B cell (primary cell): ENCODE data around the gene PPP2R1A. TPM values are rescaled to one million over a fixed set of nuclear protein-coding genes. Genes with fewer than 3 reads are reported as not detected.
A peak's percentile ranks its signal among the peaks of the same experiment; 100 is the strongest.

Source experiments
- ATAC-seq: fragments of 200-7000 bp; cut with Tn5 transposase; one replicate; pipeline ENCODE4 v1.10.0; 2021; ENCODE audit warnings: low read depth, mild to moderate bottlenecking, moderate number of reproducible peaks, moderate library complexity
- CTCF ChIA-PET: fragments of 350-600 bp; sonication (Branson Sonifier 250); formaldehyde crosslinking; loops from one replicate; lab custom pipeline; 2021; ENCODE audit warnings: antibody characterized with exemption, inconsistent platforms; lab: Charles Lee
- POLR2A ChIA-PET: fragments of 350-600 bp; sonication (Branson Sonifier 250); formaldehyde crosslinking; loops from one replicate; lab custom pipeline; 2021; ENCODE audit warnings: antibody characterized with exemption; lab: Charles Lee
- DNase-seq: peaks from one replicate; pipeline ENCODE4 v3.0.0; 2013
- H2AFZ ChIP-seq: 2 replicates; pipeline ENCODE4 v1.6.1; 2012; ENCODE audit warnings: mild to moderate bottlenecking, low read depth, low read length; ENCODE audit not compliant: insufficient read depth, poor library complexity, severe bottlenecking
- H3K27ac ChIP-seq, 2 donors: 1 replicate in 1 of 2; 2 replicates in 1 of 2; pipeline ENCODE4 v1.5.1; 2012 to 2013; ENCODE audit warnings: low read length in 2 of 2, mild to moderate bottlenecking in 2 of 2, moderate library complexity in 1 of 2
- H3K27me3 ChIP-seq, 4 experiments: fragments of 200-600 bp in 1 of 4; sonication (generic) in 1 of 4; replicated peaks in 1 of 4; 1 replicate in 2 of 4; 2 replicates in 2 of 4; pipeline versions ENCODE4 v1.6.1 to v1.7.0; 2013 to 2016; ENCODE audit warnings: low read length in 3 of 4, mild to moderate bottlenecking in 2 of 4, mixed read lengths in 1 of 4, moderate library complexity in 1 of 4; ENCODE audit not compliant: insufficient read depth in 4 of 4, control insufficient read depth in 3 of 4; ENCODE audit errors: control extremely low read depth in 1 of 4
- H3K36me3 ChIP-seq, 2 experiments: replicated peaks in 1 of 2; 1 replicate in 1 of 2; 2 replicates in 1 of 2; pipeline versions ENCODE4 v1.6.1 to v1.7.1; 2013; ENCODE audit warnings: low read length in 1 of 2; ENCODE audit not compliant: insufficient read depth in 2 of 2, control insufficient read depth in 1 of 2; ENCODE audit errors: control extremely low read depth in 1 of 2, extremely low read depth in 1 of 2
- H3K4me1 ChIP-seq, 2 donors: fragments of 200-600 bp in 1 of 2; sonication (generic) in 1 of 2; 1 replicate in 1 of 2; 2 replicates in 1 of 2; pipeline versions ENCODE4 v1.5.1 to v1.6.1; 2013 to 2017; ENCODE audit warnings: low read length in 2 of 2; ENCODE audit not compliant: control insufficient read depth in 2 of 2, insufficient read depth in 2 of 2
- H3K4me2 ChIP-seq: replicated peaks from 2 replicates; pipeline ENCODE3; 2012; ENCODE audit warnings: mild to moderate bottlenecking, low read depth, low read length; ENCODE audit not compliant: poor library complexity, severe bottlenecking
- H3K4me3 ChIP-seq, 5 experiments: fragments of 200-600 bp in 1 of 5; sonication (generic) in 1 of 5; 1 replicate in 3 of 5; 2 replicates in 2 of 5; pipeline versions ENCODE4 v1.5.1 to v1.7.0; 2011 to 2016; ENCODE audit warnings: low read length in 4 of 5, mild to moderate bottlenecking in 4 of 5, low read depth in 2 of 5, control low read depth in 1 of 5, moderate library complexity in 1 of 5; ENCODE audit not compliant: insufficient read depth in 1 of 5; ENCODE audit errors: control extremely low read depth in 1 of 5, extremely low read depth in 1 of 5
- H3K79me2 ChIP-seq: fragments of 200-600 bp; sonication (generic); one replicate; pipeline ENCODE4 v1.6.0; 2016; ENCODE audit warnings: low read length; ENCODE audit not compliant: control insufficient read depth, insufficient read depth
- H3K9ac ChIP-seq: fragments of 200-600 bp; sonication (generic); 2 replicates; pipeline ENCODE4 v1.6.1; 2017; ENCODE audit warnings: mild to moderate bottlenecking, low read length, moderate library complexity
- H3K9me3 ChIP-seq, 3 donors: one replicate each; pipeline versions ENCODE4 v1.6.1 to v1.7.1; 2013; ENCODE audit warnings: low read length in 2 of 3; ENCODE audit not compliant: control insufficient read depth in 2 of 3, insufficient read depth in 1 of 3; ENCODE audit errors: control extremely low read depth in 1 of 3
- H4K20me1 ChIP-seq: 2 replicates; pipeline ENCODE4 v1.6.0; 2012; ENCODE audit warnings: mild to moderate bottlenecking, low read length; ENCODE audit not compliant: insufficient read depth, control insufficient read depth, poor library complexity, severe bottlenecking
- H3K27ac Mint-ChIP-seq: one replicate; pipeline ENCODE4 v1.8.0; 2021; ENCODE audit warnings: mixed read lengths
- H3K27me3 Mint-ChIP-seq: one replicate; pipeline ENCODE4 v1.8.0; 2021; ENCODE audit warnings: mixed read lengths
- H3K4me1 Mint-ChIP-seq: one replicate; pipeline ENCODE4 v1.8.0; 2021; ENCODE audit warnings: mixed read lengths
- H3K4me3 Mint-ChIP-seq: one replicate; pipeline ENCODE4 v1.8.0; 2021; ENCODE audit warnings: mixed read lengths
- H3K9me3 Mint-ChIP-seq: one replicate; pipeline ENCODE4 v1.8.0; 2022; ENCODE audit warnings: mixed read lengths; ENCODE audit not compliant: insufficient read depth
- EZH2 ChIP-seq: IDR thresholded peaks from 2 replicates; pipeline ENCODE4 v1.6.1; 2012; ENCODE audit warnings: borderline replicate concordance, low read depth, mild to moderate bottlenecking, moderate library complexity, low read length; ENCODE audit not compliant: insufficient read depth, poor library complexity, severe bottlenecking
- WGBS: methylation state at CpG from one replicate; pipeline ENCODE4 v1.1.5; 2013; ENCODE audit warnings: missing lambda C conversion rate; ENCODE audit not compliant: insufficient coverage; 5-methylcytosine and 5-hydroxymethylcytosine counted together
- intact Hi-C: fragments of 100-400 bp; cut with micrococcal nuclease; formaldehyde crosslinking; loops from one replicate; pipeline ENCODE4 v1.10.0; 2022
- polyA plus RNA-seq: library from polyadenylated mRNA; depleted of rRNA; stranded (reverse); fragments of >200 nt; gene quantifications from 2 replicates; pipeline ENCODE4 v1.2.3, GENCODE V29; 2012
- total RNA-seq, 2 donors: library from RNA; stranded (reverse); fragments of 120-200 nt in 1 of 2; gene quantifications; 1 replicate in 1 of 2; 2 replicates in 1 of 2; pipeline versions ENCODE4 v1.2.3 to v1.2.4, GENCODE V29; 2013 to 2022
- TF ChIP-seq, protein P1 (sequence below): fragments of 200-600 bp; IDR thresholded peaks from one replicate; pipeline ENCODE4 v1.8.0; 2022; ENCODE audit warnings: antibody characterized with exemption, mild to moderate bottlenecking

The PPP2R1A gene
- total and polyA plus RNA-seq, 2 donors (not counting 1 experiment from before 2014, with no cell fraction given) = 108 to 202 TPM

DNA sequence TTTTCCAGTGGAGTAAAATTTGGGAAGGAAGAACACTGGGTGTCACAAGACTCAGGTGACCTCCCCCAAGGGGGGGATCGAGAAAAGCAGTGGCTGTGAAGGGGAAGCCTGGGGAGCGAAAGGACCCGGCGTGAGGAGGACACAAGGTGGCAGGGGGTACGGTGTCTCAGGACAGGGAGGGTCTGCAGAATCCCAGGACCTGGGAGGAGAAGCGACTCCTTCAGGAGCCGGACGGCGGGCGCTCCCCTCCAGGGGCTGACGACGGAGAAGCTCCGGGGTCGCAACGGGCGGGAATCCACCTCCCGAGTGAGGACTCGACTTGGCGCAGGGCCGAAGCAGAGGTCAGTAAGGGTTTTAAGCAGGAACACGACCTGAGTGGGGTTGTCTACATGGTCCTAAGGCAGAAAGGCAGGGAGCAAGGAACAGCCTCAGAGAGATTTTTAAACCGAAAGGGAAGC, 19.0 kb upstream of the PPP2R1A start:
- peak; percentile 8 for ATAC-seq
- peak overlapping the region; percentile 96 for H3K4me2 ChIP-seq
- H3K27me3 ChIP-seq = no peaks in the 10 kb centered on the region
- peaks cover 17 to 20% of the 10 kb centered on the region in 2 donors for H3K4me1 ChIP-seq
- intact Hi-C loops = loop anchor here (1.0 to 10.0 kb wide), 7 partner anchors 18 to 1696 kb away; partner anchors contain the start of genes MYADM, ZNF320, ZNF432 and ZNF616
- POLR2A ChIA-PET = interaction anchor here (0.6 to 2.8 kb wide), 5 partner anchors 11 to 56 kb away, joined by 3 to 31 read pairs (median 5); partner anchors contain the start of gene PPP2R1A
- peaks cover 9 to 23% of the 10 kb centered on the region in 2 experiments for H3K36me3 ChIP-seq
- Mint-ChIP-seq H3K27ac (peak overlapping the region; percentile 97), H3K4me3 (peak overlapping the region; percentile 98), H3K9me3 (no peaks in the 10 kb centered on the region), H3K27me3 (no peaks in the 10 kb centered on the region), H3K4me1 (peaks cover 35% of the 10 kb centered on the region)
- DNase-seq = no peak
- peak overlapping the region; percentile 66 to 90 for H3K27ac ChIP-seq
- H3K9me3 ChIP-seq = peaks cover 0 to 5% (median 0%) of the 10 kb centered on the region in 3 donors
- peak overlapping the region; percentile 71 to 100 (median 82) for H3K4me3 ChIP-seq
- H2AFZ ChIP-seq = peak overlapping the region; percentile 93
- TF ChIP-seq EZH2 = no peak
- TF ChIP-seq, protein P1, sequence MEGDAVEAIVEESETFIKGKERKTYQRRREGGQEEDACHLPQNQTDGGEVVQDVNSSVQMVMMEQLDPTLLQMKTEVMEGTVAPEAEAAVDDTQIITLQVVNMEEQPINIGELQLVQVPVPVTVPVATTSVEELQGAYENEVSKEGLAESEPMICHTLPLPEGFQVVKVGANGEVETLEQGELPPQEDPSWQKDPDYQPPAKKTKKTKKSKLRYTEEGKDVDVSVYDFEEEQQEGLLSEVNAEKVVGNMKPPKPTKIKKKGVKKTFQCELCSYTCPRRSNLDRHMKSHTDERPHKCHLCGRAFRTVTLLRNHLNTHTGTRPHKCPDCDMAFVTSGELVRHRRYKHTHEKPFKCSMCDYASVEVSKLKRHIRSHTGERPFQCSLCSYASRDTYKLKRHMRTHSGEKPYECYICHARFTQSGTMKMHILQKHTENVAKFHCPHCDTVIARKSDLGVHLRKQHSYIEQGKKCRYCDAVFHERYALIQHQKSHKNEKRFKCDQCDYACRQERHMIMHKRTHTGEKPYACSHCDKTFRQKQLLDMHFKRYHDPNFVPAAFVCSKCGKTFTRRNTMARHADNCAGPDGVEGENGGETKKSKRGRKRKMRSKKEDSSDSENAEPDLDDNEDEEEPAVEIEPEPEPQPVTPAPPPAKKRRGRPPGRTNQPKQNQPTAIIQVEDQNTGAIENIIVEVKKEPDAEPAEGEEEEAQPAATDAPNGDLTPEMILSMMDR = no peak
- CTCF ChIA-PET = interaction anchor here (0.6 to 2.1 kb wide), 3 partner anchors 11 to 67 kb away, joined by 3 to 5 read pairs (median 4); no protein-coding TSS in a partner anchor
- H3K9ac ChIP-seq = peak overlapping the region; percentile 97
- under 1% methylated on average over 22 of the region's 22 CpGs for WGBS
- H3K79me2 ChIP-seq = peaks cover 15% of the 10 kb centered on the region
- no peaks in the 10 kb centered on the region for H4K20me1 ChIP-seq
